Chondrocyte (in vitro differentiated cells): ENCODE measurements around the gene SSBP3. TPM values are rescaled to one million over a fixed set of nuclear protein-coding genes. Genes with fewer than 3 reads are reported as not detected.

Experiments used
- DNase-seq: peaks from one replicate; pipeline ENCODE4 v3.0.0; 2021; ENCODE audit warnings: mixed read lengths, low spot score
- H3K27ac Mint-ChIP-seq: one replicate; pipeline ENCODE4 v1.8.0; 2021; ENCODE audit warnings: mild to moderate bottlenecking, moderate library complexity, mixed read lengths; ENCODE audit not compliant: unreplicated experiment
- H3K27me3 Mint-ChIP-seq: 2 replicates; pipeline ENCODE4 v1.8.0; 2021; ENCODE audit warnings: low read depth, mixed read lengths
- H3K36me3 Mint-ChIP-seq: 2 replicates; pipeline ENCODE4 v1.8.0; 2021; ENCODE audit warnings: low read depth, mixed read lengths
- H3K4me1 Mint-ChIP-seq: 2 replicates; pipeline ENCODE4 v1.8.0; 2021; ENCODE audit warnings: low read depth, mild to moderate bottlenecking, mixed read lengths
- H3K4me3 Mint-ChIP-seq: one replicate; pipeline ENCODE4 v1.8.0; 2021; ENCODE audit warnings: mild to moderate bottlenecking, moderate library complexity, mixed read lengths; ENCODE audit not compliant: unreplicated experiment
- H3K9me3 Mint-ChIP-seq: 2 replicates; pipeline ENCODE4 v1.8.0; 2021; ENCODE audit warnings: low read depth, mixed read lengths
- total RNA-seq: library from RNA; stranded (reverse); gene quantifications from 3 replicates; pipeline ENCODE4 v1.2.1, GENCODE V29; 2021
- TF ChIP-seq, protein P1 (sequence below): fragments of 200-600 bp; sonication (generic); IDR thresholded peaks from 2 replicates; pipeline ENCODE4 v1.5.0; 2021; ENCODE audit warnings: antibody characterized with exemption, mild to moderate bottlenecking, moderate library complexity

Gene SSBP3
- total RNA-seq, 1 donor from 2014 or later, result 22.0 TPM

GRCh38 chr1:54378874-54379554, 27.2 kb downstream of the SSBP3 start:
- Mint-ChIP-seq H3K9me3 (no peaks in the 10 kb centered on the region), H3K36me3 (peaks cover 2% of the 10 kb centered on the region), H3K4me3 (no peak overlapping the region), H3K27ac (no peak overlapping the region), H3K27me3 (no peaks in the 10 kb centered on the region), H3K4me1 (peaks cover 17% of the 10 kb centered on the region)
- TF ChIP-seq, protein P1, sequence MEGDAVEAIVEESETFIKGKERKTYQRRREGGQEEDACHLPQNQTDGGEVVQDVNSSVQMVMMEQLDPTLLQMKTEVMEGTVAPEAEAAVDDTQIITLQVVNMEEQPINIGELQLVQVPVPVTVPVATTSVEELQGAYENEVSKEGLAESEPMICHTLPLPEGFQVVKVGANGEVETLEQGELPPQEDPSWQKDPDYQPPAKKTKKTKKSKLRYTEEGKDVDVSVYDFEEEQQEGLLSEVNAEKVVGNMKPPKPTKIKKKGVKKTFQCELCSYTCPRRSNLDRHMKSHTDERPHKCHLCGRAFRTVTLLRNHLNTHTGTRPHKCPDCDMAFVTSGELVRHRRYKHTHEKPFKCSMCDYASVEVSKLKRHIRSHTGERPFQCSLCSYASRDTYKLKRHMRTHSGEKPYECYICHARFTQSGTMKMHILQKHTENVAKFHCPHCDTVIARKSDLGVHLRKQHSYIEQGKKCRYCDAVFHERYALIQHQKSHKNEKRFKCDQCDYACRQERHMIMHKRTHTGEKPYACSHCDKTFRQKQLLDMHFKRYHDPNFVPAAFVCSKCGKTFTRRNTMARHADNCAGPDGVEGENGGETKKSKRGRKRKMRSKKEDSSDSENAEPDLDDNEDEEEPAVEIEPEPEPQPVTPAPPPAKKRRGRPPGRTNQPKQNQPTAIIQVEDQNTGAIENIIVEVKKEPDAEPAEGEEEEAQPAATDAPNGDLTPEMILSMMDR, result no peak
- DNase-seq, result no peak

DNA sequence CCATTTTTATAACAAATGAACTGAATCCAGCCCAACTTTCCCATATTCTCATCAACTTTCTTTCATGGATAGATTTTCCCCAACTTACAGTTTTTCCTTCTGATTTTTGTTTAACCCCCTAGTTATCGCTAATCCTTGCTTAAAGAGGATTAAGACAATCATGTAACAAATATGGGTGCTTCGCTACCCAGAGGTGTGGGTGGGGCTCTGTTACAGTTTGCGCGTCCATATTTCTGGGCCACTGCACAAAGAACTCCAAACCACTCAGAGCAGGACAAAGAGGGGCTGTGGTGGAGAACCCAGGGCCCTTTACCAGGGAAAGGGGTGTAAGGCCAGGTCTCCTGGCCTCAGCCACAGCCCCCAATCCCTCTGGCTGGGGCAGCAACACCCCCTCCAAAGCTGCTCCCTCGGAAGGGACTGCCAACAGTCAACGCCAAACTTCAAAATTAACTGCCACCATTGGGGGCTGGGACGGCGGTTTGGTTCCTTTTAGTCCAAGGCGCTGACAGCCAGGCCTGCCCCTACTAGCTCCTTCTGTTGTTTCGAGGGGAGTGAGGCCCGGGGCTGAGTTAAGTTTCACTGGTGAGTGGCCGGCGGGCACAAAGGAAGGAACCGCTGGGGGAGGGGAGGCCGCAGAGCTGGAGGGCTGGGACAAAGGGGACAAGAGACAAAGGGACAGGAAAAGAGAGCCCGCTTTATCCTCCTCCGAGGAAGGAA, 27.9 kb downstream of the SSBP3 start:
- no peak overlapping the region for H3K4me3 Mint-ChIP-seq
- no peak for DNase-seq
- H3K27ac Mint-ChIP-seq, result no peak overlapping the region
- H3K27me3 Mint-ChIP-seq, result no peaks in the 10 kb centered on the region
- TF ChIP-seq, protein P1, result no peak
- H3K36me3 Mint-ChIP-seq, result peaks cover 2% of the 10 kb centered on the region
- H3K9me3 Mint-ChIP-seq, result no peaks in the 10 kb centered on the region
- peaks cover 17% of the 10 kb centered on the region for H3K4me1 Mint-ChIP-seq

DNA sequence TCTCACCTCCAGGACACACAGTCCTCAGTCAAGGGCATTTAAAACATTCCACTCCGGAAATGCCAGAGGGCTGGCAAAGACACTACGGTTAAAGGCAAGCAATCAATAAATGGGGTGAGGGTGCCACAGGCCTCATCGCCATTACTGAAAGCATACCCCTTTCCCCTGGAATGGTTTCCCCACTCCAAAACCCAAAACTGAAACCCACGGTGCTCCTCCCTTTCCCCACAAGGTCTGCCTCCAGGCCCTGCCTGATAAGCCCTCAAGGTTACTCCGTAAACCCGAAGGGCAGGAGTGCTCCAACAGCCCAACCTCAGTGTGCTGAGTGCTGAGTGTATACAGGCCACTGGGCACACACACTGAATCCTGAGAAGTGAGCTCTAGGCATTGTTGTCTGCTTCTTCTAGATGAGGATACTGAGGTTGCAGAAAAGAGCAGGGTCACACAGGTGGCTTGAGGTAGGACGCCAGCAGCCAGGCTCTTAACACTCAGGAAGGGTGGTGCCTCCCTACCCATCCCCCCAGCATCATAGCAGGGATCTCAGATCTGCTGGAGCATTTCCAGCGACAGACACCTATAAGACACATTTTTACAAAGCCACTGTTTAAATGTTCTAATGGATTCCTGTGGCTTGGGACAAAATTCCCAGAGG, 29.0 kb downstream of the SSBP3 start:
- H3K27me3 Mint-ChIP-seq, result no peaks in the 10 kb centered on the region
- peaks cover 17% of the 10 kb centered on the region for H3K4me1 Mint-ChIP-seq
- no peak for DNase-seq
- H3K9me3 Mint-ChIP-seq, result no peaks in the 10 kb centered on the region
- no peak overlapping the region for H3K27ac Mint-ChIP-seq
- H3K36me3 Mint-ChIP-seq, result peaks cover 2% of the 10 kb centered on the region
- TF ChIP-seq, protein P1, result no peak
- no peak overlapping the region for H3K4me3 Mint-ChIP-seq

- Mint-ChIP-seq H3K36me3 (peaks cover 2% of the 10 kb centered on the region), H3K4me3 (no peak overlapping the region), H3K27me3 (no peaks in the 10 kb centered on the region), H3K4me1 (peaks cover 17% of the 10 kb centered on the region), H3K27ac (no peak overlapping the region), H3K9me3 (no peaks in the 10 kb centered on the region)
- no peak for DNase-seq
- TF ChIP-seq, protein P1, result no peak
Measured at GRCh38 chr1:54376430-54377039, 29.7 kb downstream of the SSBP3 start.
